Measurements from ENCODE around the gene NAAA.

DNA sequence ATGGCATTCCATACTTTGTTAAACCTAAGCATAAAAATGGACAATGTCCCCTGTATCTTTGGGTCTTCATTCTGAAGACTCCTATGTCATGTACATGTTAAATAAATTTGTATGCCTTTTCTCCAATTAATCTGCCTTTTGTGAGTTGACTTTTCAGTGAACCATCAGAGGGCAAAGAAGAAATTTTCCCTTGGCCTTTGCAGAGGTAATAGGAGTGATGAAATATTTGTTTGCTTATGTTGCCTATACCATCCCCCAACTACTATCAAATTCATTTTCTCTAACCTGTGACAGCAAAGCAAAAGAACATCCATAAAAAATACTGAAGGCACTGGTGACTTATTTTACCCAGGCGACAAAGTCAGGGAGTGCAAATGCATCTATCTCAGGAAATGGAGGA is 18.2 kb downstream of the NAAA start:
- TF ChIP-seq, protein P1, sequence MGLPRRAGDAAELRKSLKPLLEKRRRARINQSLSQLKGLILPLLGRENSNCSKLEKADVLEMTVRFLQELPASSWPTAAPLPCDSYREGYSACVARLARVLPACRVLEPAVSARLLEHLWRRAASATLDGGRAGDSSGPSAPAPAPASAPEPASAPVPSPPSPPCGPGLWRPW (IDR thresholded peaks at IDR 0.05) = no peak
- TF ChIP-seq, protein P2, sequence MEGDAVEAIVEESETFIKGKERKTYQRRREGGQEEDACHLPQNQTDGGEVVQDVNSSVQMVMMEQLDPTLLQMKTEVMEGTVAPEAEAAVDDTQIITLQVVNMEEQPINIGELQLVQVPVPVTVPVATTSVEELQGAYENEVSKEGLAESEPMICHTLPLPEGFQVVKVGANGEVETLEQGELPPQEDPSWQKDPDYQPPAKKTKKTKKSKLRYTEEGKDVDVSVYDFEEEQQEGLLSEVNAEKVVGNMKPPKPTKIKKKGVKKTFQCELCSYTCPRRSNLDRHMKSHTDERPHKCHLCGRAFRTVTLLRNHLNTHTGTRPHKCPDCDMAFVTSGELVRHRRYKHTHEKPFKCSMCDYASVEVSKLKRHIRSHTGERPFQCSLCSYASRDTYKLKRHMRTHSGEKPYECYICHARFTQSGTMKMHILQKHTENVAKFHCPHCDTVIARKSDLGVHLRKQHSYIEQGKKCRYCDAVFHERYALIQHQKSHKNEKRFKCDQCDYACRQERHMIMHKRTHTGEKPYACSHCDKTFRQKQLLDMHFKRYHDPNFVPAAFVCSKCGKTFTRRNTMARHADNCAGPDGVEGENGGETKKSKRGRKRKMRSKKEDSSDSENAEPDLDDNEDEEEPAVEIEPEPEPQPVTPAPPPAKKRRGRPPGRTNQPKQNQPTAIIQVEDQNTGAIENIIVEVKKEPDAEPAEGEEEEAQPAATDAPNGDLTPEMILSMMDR (IDR thresholded peaks at IDR 0.05) = no peak
- TF ChIP-seq MAZ (IDR thresholded peaks at IDR 0.05; ENCODE audit: borderline replicate concordance, low read depth, low read length) = no peak

All from A549 (cell line).